Measurements from ENCODE around the gene AJM1. TPM values are rescaled to one million over a fixed set of nuclear protein-coding genes. Genes with fewer than 3 reads are reported as not detected.

AJM1 gene
- total and polyA plus RNA-seq, 2 of the 8 experiments (the other 6 are each of a cell fraction or from before 2014, with no cell fraction given) = 0.12 to 0.97 TPM

DNA sequence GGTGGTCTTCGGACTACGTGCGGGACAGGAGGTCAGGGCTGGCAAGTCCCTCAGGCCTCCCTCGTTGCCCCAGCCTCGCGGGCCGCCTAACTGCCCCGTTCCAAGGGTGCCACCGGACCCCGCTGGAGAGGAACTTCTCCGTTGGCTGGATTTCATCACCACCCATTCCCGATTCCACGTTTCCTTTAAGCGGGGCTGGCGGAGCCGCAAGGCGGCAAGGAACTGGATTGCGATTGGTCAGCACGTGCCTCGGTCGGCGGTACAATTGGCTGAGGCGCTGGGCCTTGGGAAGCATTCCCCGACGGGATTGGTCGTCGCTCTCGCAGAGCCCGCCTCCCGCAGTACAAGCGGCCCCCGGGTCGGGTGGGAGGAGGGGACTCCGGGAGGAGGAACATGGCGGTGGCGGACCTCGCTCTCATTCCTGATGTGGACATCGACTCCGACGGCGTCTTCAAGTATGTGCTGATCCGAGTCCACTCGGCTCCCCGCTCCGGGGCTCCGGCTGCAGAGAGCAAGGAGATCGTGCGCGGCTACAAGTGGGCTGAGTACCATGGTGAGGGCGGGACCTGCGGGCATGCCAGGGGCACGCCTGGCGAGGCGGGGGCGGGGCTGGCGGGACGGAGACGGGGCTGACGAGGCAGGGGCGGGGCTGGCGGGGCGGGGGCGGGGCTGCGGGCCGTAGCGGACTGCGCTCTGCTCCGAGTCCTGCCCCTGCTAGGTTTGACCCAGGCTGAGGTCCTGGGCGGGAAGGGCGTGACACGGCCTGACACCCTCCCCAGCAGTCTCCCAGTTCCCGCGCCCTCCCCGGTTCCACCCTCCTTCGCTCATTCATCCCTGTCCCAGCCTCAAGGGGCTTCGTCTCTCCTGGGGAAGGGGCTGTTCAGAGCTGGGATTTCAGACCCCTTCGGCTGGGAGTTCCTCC is 7.0 kb downstream of the AJM1 start, which contains the start of gene PHPT1:
Gene PHPT1, plus strand, starts transcription at position 372 of the 922 bp plus-strand sequence. Its CDS starts 22 bp downstream, at position 394.
- Histone ChIP-seq H4K5ac (ENCODE audit: insufficient read length, low read depth, low read length) (peak within 1 kb of the TSS; percentile 100), H4K8ac (ENCODE audit: extremely low read depth, insufficient read depth, low read length) (peak within 1 kb of the TSS; percentile 97), H3K56ac (replicated peaks; ENCODE audit: insufficient read length, low read depth, low read length) (peak within 1 kb of the TSS; percentile 100), H2AFZ (ENCODE audit: low read length) (no peak within 1 kb of the TSS), H3K4me1 (replicated peaks in 1 of 4; ENCODE audit: control insufficient read depth in 3 of 4, insufficient read depth in 4 of 4, low read length in 3 of 4) (peaks cover 0 to 18% (median 8%) of the 10 kb centered on the region in 4 experiments; a peak in 5 of 7 replicates), H2BK20ac (ENCODE audit: low read length) (no peak within 1 kb of the TSS), H2BK5ac (ENCODE audit: low read depth, low read length) (peak within 1 kb of the TSS; percentile 98), H3K36me3 (ENCODE audit: control insufficient read depth in 2 of 4, insufficient read depth in 4 of 4, low read length in 3 of 4) (peaks cover 0 to 7% (median 3%) of the 10 kb centered on the region in 4 experiments; a peak in 4 of 8 replicates), H2BK120ac (replicated peaks; ENCODE audit: low read depth, low read length) (peak within 1 kb of the TSS; percentile 97), H3K9ac (replicated peaks in 1 of 4; ENCODE audit: extremely low read depth in 1 of 4, low read depth in 3 of 4, low read length in 3 of 4) (peak within 1 kb of the TSS; percentile 72 to 89 (median 88)), H3K14ac (ENCODE audit: insufficient read length) (peak within 1 kb of the TSS; percentile 80), H3K23ac (ENCODE audit: insufficient read length) (no peak within 1 kb of the TSS), H3K4me3 (ENCODE audit: extremely low read depth in 1 of 4, insufficient read depth in 2 of 4, low read depth in 3 of 4, low read length in 4 of 4) (peak within 1 kb of the TSS; percentile 81 to 89 (median 84)), H2BK12ac (ENCODE audit: low read depth, low read length) (peak within 1 kb of the TSS; percentile 1; the same call in 1 of the 2 replicates), H3K4ac (replicated peaks; ENCODE audit: insufficient read length, low read depth, low read length) (peak within 1 kb of the TSS; percentile 100), H2BK15ac (ENCODE audit: low read length) (peak within 1 kb of the TSS; percentile 95; the same call in 1 of the 2 replicates), H3K27me3 (replicated peaks in 1 of 4; ENCODE audit: control insufficient read depth in 3 of 4, extremely low read depth in 1 of 4, insufficient read depth in 3 of 4, low read length in 3 of 4) (peaks cover 2 to 12% (median 7%) of the 10 kb centered on the region in 4 experiments; a peak in 6 of 7 replicates), H4K20me1 (replicated peaks in 1 of 2; ENCODE audit: control insufficient read depth in 1 of 2, insufficient read depth in 2 of 2, low read length in 2 of 2) (peaks cover 7% of the 10 kb centered on the region in 2 experiments), H4K91ac (replicated peaks; ENCODE audit: insufficient read length, low read length) (peak within 1 kb of the TSS; percentile 100), H2AK5ac (ENCODE audit: low read depth, low read length) (no peak within 1 kb of the TSS), H3K27ac (ENCODE audit: low read depth, low read length) (peak within 1 kb of the TSS; percentile 90), H3K79me1 (ENCODE audit: low read depth, low read length) (no peaks in the 10 kb centered on the region; the same call in 1 of the 2 replicates), H3K9me3 (ENCODE audit: insufficient read depth in 2 of 2, low read depth in 1 of 2, low read length in 1 of 2) (no peaks in the 10 kb centered on the region; a peak in 1 of 4 replicates), H3K23me2 (ENCODE audit: low read depth, low read length) (peaks cover 13% of the 10 kb centered on the region), H3K18ac (ENCODE audit: extremely low read depth, low read length) (peak within 1 kb of the TSS; percentile 99), H3K4me2 (ENCODE audit: insufficient read depth in 1 of 2, low read depth in 2 of 2, low read length in 2 of 2) (peak within 1 kb of the TSS; percentile 75 to 98), H3K79me2 (ENCODE audit: control insufficient read depth in 1 of 2, insufficient read depth in 2 of 2, low read length in 2 of 2) (no peaks in the 10 kb centered on the region)
- DNase-seq (ENCODE audit: low read depth in 1 of 2, low spot score in 2 of 2) = peak; percentile 98
- WGBS, 2 experiments (ENCODE audit: extremely low coverage in 1 of 2, insufficient coverage in 1 of 2, insufficient read length in 1 of 2, insufficient replicate concordance in 2 of 2, low coverage in 1 of 2, low lambda C conversion rate in 2 of 2, missing lambda C conversion rate in 1 of 2) = 4% methylated on average over 42 of the region's 77 CpGs; no CpG with 5 or more reads in 1 of the 2 experiments
- FAIRE-seq = peak; percentile 94
- CTCF ChIA-PET (ENCODE audit: partially characterized antibody) = interaction anchor here (1.2 to 2.6 kb wide), 4 partner anchors 8 to 98 kb away, joined by 4 to 7 read pairs (median 6); partner anchors contain the start of genes C8G and FBXW5
- POLR2A ChIA-PET (ENCODE audit: partially characterized antibody) = interaction anchor here (0.6 to 20.5 kb wide), 18 partner anchors 8 to 147 kb away, joined by 3 to 248 read pairs (median 4); partner anchors contain the start of genes AJM1, CLIC3, EDF1 and FBXW5
- TF ChIP-seq TAF7 (optimal IDR thresholded peaks at IDR 0.05; ENCODE audit: borderline replicate concordance, low read depth, low read length) (peak; percentile 51), KDM4A (IDR thresholded peaks at IDR 0.05; ENCODE audit: low read depth, low read length, severe bottlenecking) (no peak), SIN3A (conservative IDR thresholded peaks at IDR 0.05 in 1 of 2, IDR thresholded peaks at IDR 0.05 in 1 of 2; ENCODE audit: low read depth in 1 of 2, low read length in 2 of 2) (peak; percentile 58 to 63; a peak in 3 of 4 replicates), SAP30 (IDR thresholded peaks at IDR 0.05; ENCODE audit: insufficient read depth, insufficient replicate concordance, low read length) (peak; percentile 38), RNF2 (IDR thresholded peaks at IDR 0.05; ENCODE audit: borderline replicate concordance, low read depth, low read length, missing control alignments, poor library complexity, severe bottlenecking) (no peak), EP300 (IDR thresholded peaks at IDR 0.05; ENCODE audit: borderline replicate concordance in 1 of 2, low read depth in 2 of 2, low read length in 2 of 2) (no peak)
- TF ChIP-seq, protein P1, sequence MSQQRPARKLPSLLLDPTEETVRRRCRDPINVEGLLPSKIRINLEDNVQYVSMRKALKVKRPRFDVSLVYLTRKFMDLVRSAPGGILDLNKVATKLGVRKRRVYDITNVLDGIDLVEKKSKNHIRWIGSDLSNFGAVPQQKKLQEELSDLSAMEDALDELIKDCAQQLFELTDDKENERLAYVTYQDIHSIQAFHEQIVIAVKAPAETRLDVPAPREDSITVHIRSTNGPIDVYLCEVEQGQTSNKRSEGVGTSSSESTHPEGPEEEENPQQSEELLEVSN (IDR thresholded peaks at IDR 0.05) = peak; percentile 88

Measured in H1 (cell line).